Measurements from ENCODE around the gene UBR2. TPM values are rescaled to one million over a fixed set of nuclear protein-coding genes. Genes with fewer than 3 reads are reported as not detected.
"Not testable (repeated sequence)": the region's sequence is repeated elsewhere in the genome, so short reads cannot be mapped to it uniquely, and the experiment has no call there.

Gene UBR2
- total RNA-seq, 1 experiment from 2014 or later = 28.4 TPM

DNA sequence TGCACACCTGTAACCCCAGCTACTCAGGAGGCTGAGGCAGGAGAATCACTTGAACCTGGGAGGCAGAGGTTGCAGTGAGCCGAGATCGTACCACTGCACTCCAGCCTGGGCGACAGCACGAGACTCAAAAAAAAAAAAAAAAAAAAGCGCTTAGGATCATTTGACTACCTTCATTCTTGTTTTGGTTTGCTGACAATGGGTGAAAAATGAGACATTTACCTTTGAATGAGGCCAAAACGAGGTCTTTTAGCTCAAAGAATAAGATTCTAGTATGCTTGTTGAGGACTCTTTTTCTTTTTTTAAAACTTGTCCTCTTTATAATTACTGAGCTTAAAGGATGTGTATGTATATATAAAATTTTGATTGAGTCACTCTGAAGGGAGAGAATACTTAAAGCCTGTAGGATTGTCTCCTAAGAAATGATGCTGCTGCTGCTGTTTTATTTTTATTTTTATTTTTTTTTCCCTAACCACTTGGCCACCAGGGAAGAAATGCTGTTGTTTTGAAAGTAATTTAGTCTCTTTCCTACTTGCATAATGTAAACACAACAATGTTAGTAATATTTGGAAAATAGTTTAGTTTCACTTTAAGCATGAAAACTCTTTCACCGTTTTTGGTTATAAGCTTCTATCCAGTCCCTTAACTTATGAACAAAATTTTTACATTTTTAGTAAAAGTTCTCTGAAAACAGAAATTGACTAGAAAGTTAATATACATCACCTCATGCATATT is 7.9 kb downstream of the UBR2 start:
- peak; percentile 80 for DNase-seq
- H3K79me2 ChIP-seq (ENCODE audit: low read length) = peaks cover 86% of the 10 kb centered on the region
- no peaks in the 10 kb centered on the region for H3K9me3 ChIP-seq (ENCODE audit: low read length)
- H3K9ac ChIP-seq (ENCODE audit: low read length) = peak overlapping the region; percentile 64
- peak overlapping the region; percentile 97 for H3K27ac ChIP-seq (ENCODE audit: low read length)
- H3K36me3 ChIP-seq (ENCODE audit: insufficient read depth, low read length) = peaks cover 46% of the 10 kb centered on the region
- no peaks in the 10 kb centered on the region for H3K27me3 ChIP-seq (ENCODE audit: low read length)
- H3K4me1 ChIP-seq (ENCODE audit: low read length) = peaks cover 69% of the 10 kb centered on the region
- peak overlapping the region; percentile 89 for H3K4me2 ChIP-seq (ENCODE audit: low read depth, low read length, poor library complexity, severe bottlenecking)
- peak overlapping the region; percentile 59 for H3K4me3 ChIP-seq (ENCODE audit: low read length)
- H2AFZ ChIP-seq (ENCODE audit: low read length) = no peak overlapping the region
- no peaks in the 10 kb centered on the region for H3K9me2 ChIP-seq (replicated peaks; ENCODE audit: insufficient read depth, low read length)
- H4K20me1 ChIP-seq (ENCODE audit: insufficient read depth, low read depth, low read length) = no peaks in the 10 kb centered on the region

DNA sequence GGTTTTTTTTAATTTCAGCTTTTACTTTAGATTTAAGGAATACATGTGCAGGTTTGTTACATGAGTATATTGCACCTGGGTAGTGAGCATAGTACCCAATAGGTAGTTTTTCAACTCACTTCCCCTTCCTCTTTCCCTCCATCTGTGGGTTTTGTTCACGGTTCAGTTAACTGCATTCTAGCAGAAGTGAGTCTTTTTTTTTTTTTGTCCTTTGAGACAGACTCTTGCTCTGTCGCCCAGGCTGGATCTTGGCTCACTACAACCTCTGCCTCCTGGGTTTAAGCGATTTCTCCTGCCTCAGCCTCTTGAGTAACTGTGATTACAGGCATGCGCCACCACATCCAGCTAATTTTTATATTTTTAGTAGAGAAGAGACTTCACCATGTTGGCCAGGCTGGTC is 8.7 kb downstream of the UBR2 start:
- H3K9me2 ChIP-seq (replicated peaks; ENCODE audit: insufficient read depth, low read length) = no peaks in the 10 kb centered on the region
- H3K4me3 ChIP-seq (ENCODE audit: low read length) = peak overlapping the region; percentile 59
- no peaks in the 10 kb centered on the region for H3K27me3 ChIP-seq (ENCODE audit: low read length)
- no peaks in the 10 kb centered on the region for H3K9me3 ChIP-seq (ENCODE audit: low read length)
- H3K79me2 ChIP-seq (ENCODE audit: low read length) = peaks cover 85% of the 10 kb centered on the region
- H3K27ac ChIP-seq (ENCODE audit: low read length) = peak overlapping the region; percentile 97
- H3K4me1 ChIP-seq (ENCODE audit: low read length) = peaks cover 67% of the 10 kb centered on the region
- H3K9ac ChIP-seq (ENCODE audit: low read length) = peak overlapping the region; percentile 64
- H4K20me1 ChIP-seq (ENCODE audit: insufficient read depth, low read depth, low read length) = no peaks in the 10 kb centered on the region
- DNase-seq = peak; percentile 96
- no peak overlapping the region for H2AFZ ChIP-seq (ENCODE audit: low read length)
- peaks cover 46% of the 10 kb centered on the region for H3K36me3 ChIP-seq (ENCODE audit: insufficient read depth, low read length)
- peak overlapping the region; percentile 89 for H3K4me2 ChIP-seq (ENCODE audit: low read depth, low read length, poor library complexity, severe bottlenecking)

DNA sequence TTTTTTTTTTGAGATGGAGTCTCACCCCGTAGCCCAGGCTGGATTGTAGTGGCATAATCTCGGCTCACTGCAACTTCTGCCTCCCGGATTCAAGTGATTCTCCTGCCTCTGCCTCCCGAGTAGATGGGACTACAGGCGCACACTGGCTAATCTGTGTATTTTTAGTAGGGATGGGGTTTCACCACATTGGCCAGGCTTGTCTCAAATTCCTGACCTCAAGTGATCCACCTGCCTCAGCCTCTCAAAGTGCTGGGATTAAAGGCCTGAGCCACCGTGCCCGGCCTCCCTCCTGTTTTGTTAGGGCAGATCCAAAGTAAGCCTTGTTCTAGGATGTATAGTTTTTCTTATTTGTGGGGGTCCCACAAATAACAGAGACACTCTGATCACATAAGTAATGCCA is 12.7 kb downstream of the UBR2 start:
- not testable (repeated sequence) for H2AFZ ChIP-seq (ENCODE audit: low read length); H3K27me3 ChIP-seq (ENCODE audit: low read length); H3K9me2 ChIP-seq (replicated peaks; ENCODE audit: insufficient read depth, low read length); H4K20me1 ChIP-seq (ENCODE audit: insufficient read depth, low read depth, low read length); H3K9ac ChIP-seq (ENCODE audit: low read length); H3K4me3 ChIP-seq (ENCODE audit: low read length); DNase-seq; H3K9me3 ChIP-seq (ENCODE audit: low read length); H3K27ac ChIP-seq (ENCODE audit: low read length); H3K4me2 ChIP-seq (ENCODE audit: low read depth, low read length, poor library complexity, severe bottlenecking)
- Histone ChIP-seq H3K79me2 (ENCODE audit: low read length) (peaks cover 88% of the 10 kb centered on the region), H3K4me1 (ENCODE audit: low read length) (peaks cover 60% of the 10 kb centered on the region), H3K36me3 (ENCODE audit: insufficient read depth, low read length) (peaks cover 53% of the 10 kb centered on the region)

DNA sequence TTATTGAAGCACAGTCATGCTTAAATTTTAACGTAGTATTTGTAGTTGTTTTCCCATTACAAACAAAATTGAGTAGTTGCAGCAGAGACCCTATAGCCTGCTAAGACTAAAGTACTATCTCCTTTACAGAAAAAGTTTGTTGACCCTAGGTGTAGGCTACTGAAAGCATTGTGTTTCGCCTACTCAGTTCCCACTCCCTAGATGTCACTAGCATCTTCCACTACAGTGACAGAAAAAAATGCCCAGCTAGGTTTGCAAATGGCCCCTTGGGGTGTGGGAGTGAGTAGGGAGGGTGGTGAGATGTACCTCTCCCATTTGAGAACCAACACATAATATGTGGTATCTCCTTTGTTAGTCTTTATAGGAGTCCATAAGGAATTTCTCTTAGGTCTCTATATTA is 34.5 kb downstream of the UBR2 start:
- Histone ChIP-seq H4K20me1 (ENCODE audit: insufficient read depth, low read depth, low read length) (no peaks in the 10 kb centered on the region), H3K4me2 (ENCODE audit: low read depth, low read length, poor library complexity, severe bottlenecking) (no peak overlapping the region), H3K27me3 (ENCODE audit: low read length) (no peaks in the 10 kb centered on the region), H3K9ac (ENCODE audit: low read length) (no peak overlapping the region), H3K4me3 (ENCODE audit: low read length) (no peak overlapping the region), H3K79me2 (ENCODE audit: low read length) (peaks cover 70% of the 10 kb centered on the region), H2AFZ (ENCODE audit: low read length) (no peak overlapping the region), H3K9me3 (ENCODE audit: low read length) (0 out of 2 replicates have a peak, but pooled peaks cover 3% of the 10 kb centered on the region), H3K36me3 (ENCODE audit: insufficient read depth, low read length) (peaks cover 35% of the 10 kb centered on the region), H3K27ac (ENCODE audit: low read length) (no peak overlapping the region), H3K4me1 (ENCODE audit: low read length) (peaks cover 3% of the 10 kb centered on the region), H3K9me2 (replicated peaks; ENCODE audit: insufficient read depth, low read length) (no peaks in the 10 kb centered on the region)
- no peak for DNase-seq

DNA sequence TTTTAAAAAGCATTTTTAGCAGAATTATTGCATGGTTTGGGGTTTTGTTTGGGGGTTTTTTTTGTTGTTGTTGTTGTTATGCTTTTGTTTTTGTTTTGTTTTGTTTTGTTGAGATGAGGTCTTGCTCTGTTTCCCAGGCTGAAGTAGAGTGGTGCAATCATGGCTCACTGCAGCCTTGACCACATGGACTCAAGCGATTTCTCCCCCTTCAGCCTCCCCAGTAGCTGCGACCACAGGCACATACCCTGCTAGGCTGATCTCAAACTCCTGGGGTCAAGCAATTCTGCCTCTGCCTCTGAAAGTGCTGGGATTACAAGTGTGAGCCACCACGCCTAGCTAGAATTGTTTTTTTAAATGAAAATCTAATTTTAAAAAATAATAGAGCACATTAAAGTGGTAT is 35.7 kb downstream of the UBR2 start:
- no peaks in the 10 kb centered on the region for H3K27me3 ChIP-seq (ENCODE audit: low read length)
- peaks cover 67% of the 10 kb centered on the region for H3K79me2 ChIP-seq (ENCODE audit: low read length)
- H4K20me1 ChIP-seq (ENCODE audit: insufficient read depth, low read depth, low read length) = no peaks in the 10 kb centered on the region
- no peaks in the 10 kb centered on the region for H3K9me2 ChIP-seq (replicated peaks; ENCODE audit: insufficient read depth, low read length)
- no peak for DNase-seq
- no peak overlapping the region for H3K27ac ChIP-seq (ENCODE audit: low read length)
- H3K4me2 ChIP-seq (ENCODE audit: low read depth, low read length, poor library complexity, severe bottlenecking) = no peak overlapping the region
- H3K9ac ChIP-seq (ENCODE audit: low read length) = no peak overlapping the region
- 0 out of 2 replicates have a peak, but pooled peaks cover 3% of the 10 kb centered on the region for H3K9me3 ChIP-seq (ENCODE audit: low read length)
- H3K4me1 ChIP-seq (ENCODE audit: low read length) = no peaks in the 10 kb centered on the region
- no peak overlapping the region for H2AFZ ChIP-seq (ENCODE audit: low read length)
- H3K36me3 ChIP-seq (ENCODE audit: insufficient read depth, low read length) = peaks cover 23% of the 10 kb centered on the region
- H3K4me3 ChIP-seq (ENCODE audit: low read length) = no peak overlapping the region

DNA sequence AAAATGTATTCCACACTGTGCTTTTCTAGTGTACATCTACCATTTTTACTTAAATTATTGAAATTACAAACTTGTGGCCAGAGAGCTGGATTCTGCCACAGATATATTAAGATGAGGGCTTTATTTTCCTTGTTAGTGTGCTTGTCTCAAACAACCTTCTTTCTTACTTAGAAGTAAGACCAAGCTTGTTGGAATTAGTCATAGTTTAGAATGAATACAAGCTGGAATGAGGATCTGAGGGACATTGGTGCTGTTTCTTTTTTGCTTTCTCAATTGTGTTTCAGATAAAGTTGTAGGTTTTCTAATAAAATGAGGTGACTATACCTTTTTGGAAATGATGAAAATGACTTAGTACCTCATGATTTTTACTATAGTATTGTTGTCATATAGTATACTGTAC is 40.3 kb downstream of the UBR2 start:
- H3K27me3 ChIP-seq (ENCODE audit: low read length) = no peaks in the 10 kb centered on the region
- DNase-seq = no peak
- no peaks in the 10 kb centered on the region for H3K9me3 ChIP-seq (ENCODE audit: low read length)
- no peak overlapping the region for H3K4me2 ChIP-seq (ENCODE audit: low read depth, low read length, poor library complexity, severe bottlenecking)
- no peaks in the 10 kb centered on the region for H4K20me1 ChIP-seq (ENCODE audit: insufficient read depth, low read depth, low read length)
- H3K27ac ChIP-seq (ENCODE audit: low read length) = no peak overlapping the region
- H3K4me1 ChIP-seq (ENCODE audit: low read length) = no peaks in the 10 kb centered on the region
- no peak overlapping the region for H3K4me3 ChIP-seq (ENCODE audit: low read length)
- H3K36me3 ChIP-seq (ENCODE audit: insufficient read depth, low read length) = peaks cover 14% of the 10 kb centered on the region; the same call in 1 of the 2 replicates
- no peak overlapping the region for H3K9ac ChIP-seq (ENCODE audit: low read length)
- no peak overlapping the region for H2AFZ ChIP-seq (ENCODE audit: low read length)
- no peaks in the 10 kb centered on the region for H3K9me2 ChIP-seq (replicated peaks; ENCODE audit: insufficient read depth, low read length)
- peaks cover 43% of the 10 kb centered on the region for H3K79me2 ChIP-seq (ENCODE audit: low read length)

- H3K4me3 ChIP-seq (ENCODE audit: low read length); H3K4me1 ChIP-seq (ENCODE audit: low read length); H3K4me2 ChIP-seq (ENCODE audit: low read depth, low read length, poor library complexity, severe bottlenecking); H3K9me2 ChIP-seq (replicated peaks; ENCODE audit: insufficient read depth, low read length); H3K27me3 ChIP-seq (ENCODE audit: low read length); H3K9ac ChIP-seq (ENCODE audit: low read length); H3K27ac ChIP-seq (ENCODE audit: low read length); H3K9me3 ChIP-seq (ENCODE audit: low read length); H2AFZ ChIP-seq (ENCODE audit: low read length); H4K20me1 ChIP-seq (ENCODE audit: insufficient read depth, low read depth, low read length); DNase-seq: not testable (repeated sequence)
- Histone ChIP-seq H3K36me3 (ENCODE audit: insufficient read depth, low read length) (peaks cover 16% of the 10 kb centered on the region; the same call in 1 of the 2 replicates), H3K79me2 (ENCODE audit: low read length) (peaks cover 39% of the 10 kb centered on the region)
Measured at GRCh38 chr6:42604699-42605098, 40.9 kb downstream of the UBR2 start.

DNA sequence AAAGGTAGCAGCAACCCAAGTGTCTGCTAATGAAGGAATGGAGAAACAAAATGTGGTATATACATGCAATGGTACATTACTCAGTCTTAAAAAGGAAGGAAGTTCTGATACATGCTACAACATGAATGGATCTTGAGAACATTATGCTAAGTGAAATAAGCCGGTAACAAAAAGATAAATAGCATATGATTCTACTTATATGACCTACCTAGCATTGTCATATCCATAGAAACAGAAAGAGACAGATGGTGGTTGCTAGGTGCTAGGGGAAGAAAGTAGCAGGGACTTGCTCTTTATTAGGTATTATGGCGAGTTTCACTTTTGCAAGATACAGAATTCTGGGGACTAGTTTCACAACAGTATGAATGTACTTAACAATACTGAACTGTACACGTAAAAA is 46.6 kb downstream of the UBR2 start:
- no peak for DNase-seq
- H3K79me2 ChIP-seq (ENCODE audit: low read length) = peaks cover 13% of the 10 kb centered on the region; the same call in 1 of the 2 replicates
- no peak overlapping the region for H3K4me3 ChIP-seq (ENCODE audit: low read length)
- no peak overlapping the region for H3K9ac ChIP-seq (ENCODE audit: low read length)
- no peaks in the 10 kb centered on the region for H3K9me2 ChIP-seq (replicated peaks; ENCODE audit: insufficient read depth, low read length)
- no peak overlapping the region for H2AFZ ChIP-seq (ENCODE audit: low read length)
- H3K9me3 ChIP-seq (ENCODE audit: low read length) = no peaks in the 10 kb centered on the region
- H4K20me1 ChIP-seq (ENCODE audit: insufficient read depth, low read depth, low read length) = no peaks in the 10 kb centered on the region
- no peak overlapping the region for H3K4me2 ChIP-seq (ENCODE audit: low read depth, low read length, poor library complexity, severe bottlenecking)
- no peaks in the 10 kb centered on the region for H3K27me3 ChIP-seq (ENCODE audit: low read length)
- peaks cover 30% of the 10 kb centered on the region for H3K36me3 ChIP-seq (ENCODE audit: insufficient read depth, low read length)
- no peaks in the 10 kb centered on the region for H3K4me1 ChIP-seq (ENCODE audit: low read length)
- H3K27ac ChIP-seq (ENCODE audit: low read length) = no peak overlapping the region

Data from Karpas-422 (cell line).